Uterus (tissue), 2 donors: ENCODE measurements around the gene PIGH.

ENCODE experiments used
- CTCF ChIP-seq, 4 experiments: fragments of 200-600 bp in 2 of 4; fragments of 450-650 bp in 2 of 4; sonication (generic) in 2 of 4; IDR thresholded peaks; one replicate each; pipeline ENCODE4 v1.5.1; 2016 to 2019; ENCODE audit warnings: antibody characterized with exemption in 4 of 4, mild to moderate bottlenecking in 2 of 4, moderate library complexity in 1 of 4
- POLR2A ChIP-seq, 2 donors: fragments of 450-650 bp; IDR thresholded peaks; one replicate each; pipeline ENCODE4 v1.6.1; 2016; ENCODE audit warnings: antibody characterized with exemption in 2 of 2, mild to moderate bottlenecking in 1 of 2, moderate library complexity in 1 of 2

GRCh38 chr14:67571991-67572323, 28.1 kb downstream of the PIGH start:
- TF ChIP-seq POLR2A (IDR thresholded peaks at IDR 0.05) (no peak), CTCF (IDR thresholded peaks at IDR 0.05) (no peak)
